Activated gamma-delta T cell (primary cell): Measurements from ENCODE around the gene AMER1.

Experiments used
- DNase-seq: peaks from one replicate; lab custom pipeline; 2025; lab: John Stamatoyannopoulos, UW

AMER1 gene

DNA sequence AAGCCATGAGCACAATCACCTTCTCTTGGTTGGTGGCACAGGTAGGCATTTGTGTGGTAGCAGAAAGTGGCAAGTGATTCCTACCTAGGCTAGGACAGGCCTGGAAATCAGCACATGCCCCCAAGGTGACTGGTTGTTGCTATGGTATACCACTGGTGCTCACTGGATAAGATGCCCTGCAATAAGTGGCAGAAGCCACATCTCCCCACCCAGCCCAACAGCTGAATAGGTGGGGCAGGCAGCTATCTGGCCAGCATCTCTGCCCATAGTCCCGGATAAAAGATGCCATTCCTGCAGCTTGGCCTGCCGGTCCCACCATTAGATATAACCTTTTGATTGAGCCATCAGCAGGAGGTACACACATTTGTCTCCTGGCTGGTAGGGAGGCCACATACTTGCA, 21.1 kb downstream of the AMER1 start:
- DNase-seq, result no peak

DNA sequence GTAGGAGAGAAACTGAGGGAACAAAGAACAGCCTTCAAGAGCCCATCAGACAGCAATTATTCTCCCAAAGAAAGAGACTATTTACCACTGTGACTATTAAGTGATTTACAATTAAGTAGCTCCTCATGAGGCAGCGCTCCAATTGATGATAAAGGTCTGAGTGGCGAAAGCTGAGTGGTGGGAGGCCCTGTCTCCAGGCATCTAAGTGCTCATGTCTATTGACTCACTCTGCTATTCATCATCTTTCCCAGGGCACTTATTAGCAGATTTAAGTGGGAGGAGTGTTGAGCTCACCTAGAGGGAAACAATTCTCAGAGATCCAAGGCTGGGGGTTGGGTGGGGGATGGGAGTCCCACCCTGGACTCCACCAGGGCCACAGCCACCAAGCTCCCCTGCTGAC, 23.3 kb downstream of the AMER1 start:
- DNase-seq, result no peak

DNA sequence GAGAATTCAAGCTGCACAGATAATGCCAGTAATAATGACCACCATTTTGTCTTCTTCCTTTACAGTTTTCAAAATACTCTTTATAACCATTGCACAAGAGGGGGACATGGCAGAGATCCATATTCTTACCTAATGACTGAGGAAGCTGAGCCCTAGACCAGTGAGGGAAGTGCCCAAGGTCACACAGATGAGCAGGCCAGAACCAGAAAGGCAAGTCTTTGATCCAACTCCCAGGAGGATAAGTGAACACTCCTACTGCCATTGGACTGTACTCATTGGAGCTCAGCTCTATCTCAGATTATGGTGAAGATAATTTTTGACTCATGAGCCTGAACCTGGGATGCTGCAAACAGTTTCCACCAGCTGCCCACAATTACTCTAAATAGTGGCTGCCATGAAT, 28.6 kb downstream of the AMER1 start:
- DNase-seq, result no peak

DNA sequence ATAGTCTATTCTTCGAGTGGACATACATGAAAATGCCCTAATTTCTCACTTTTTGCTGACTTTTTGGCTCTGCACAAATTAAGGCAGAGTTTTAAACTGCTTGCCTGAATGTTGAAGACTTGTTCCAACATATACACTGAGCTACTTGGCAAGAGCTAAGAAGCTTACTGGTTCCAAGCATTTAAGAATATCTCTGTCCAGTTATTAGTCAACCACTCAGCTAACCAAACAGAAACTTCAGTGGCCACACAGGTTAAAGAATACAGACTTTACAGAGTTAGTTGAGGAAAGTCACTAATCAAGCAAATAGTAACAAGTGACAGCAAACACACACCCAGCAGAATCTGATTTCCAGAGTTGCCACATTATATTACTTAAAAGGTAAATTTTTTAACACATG, 35.5 kb downstream of the AMER1 start:
- DNase-seq, result no peak

DNA sequence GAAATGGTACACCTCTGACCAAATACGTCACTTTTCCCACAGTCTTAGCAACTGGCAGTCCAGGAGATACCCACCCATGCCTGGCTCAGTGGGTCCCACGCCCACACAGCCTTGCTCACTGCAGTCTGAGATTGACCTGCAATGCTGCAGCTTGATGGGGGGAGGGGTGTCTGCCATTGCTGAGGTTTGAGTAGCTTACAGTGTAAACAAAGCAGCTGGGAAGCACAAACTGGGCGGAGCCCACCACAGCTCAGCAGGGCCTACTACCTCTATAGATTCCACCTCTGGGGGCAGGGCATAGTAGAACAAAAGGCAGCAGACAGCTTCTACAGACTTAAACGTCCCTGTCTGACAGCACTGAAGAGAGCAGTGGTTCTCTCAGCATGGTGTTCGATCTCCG, 52.7 kb downstream of the AMER1 start:
- DNase-seq, result no peak

DNA sequence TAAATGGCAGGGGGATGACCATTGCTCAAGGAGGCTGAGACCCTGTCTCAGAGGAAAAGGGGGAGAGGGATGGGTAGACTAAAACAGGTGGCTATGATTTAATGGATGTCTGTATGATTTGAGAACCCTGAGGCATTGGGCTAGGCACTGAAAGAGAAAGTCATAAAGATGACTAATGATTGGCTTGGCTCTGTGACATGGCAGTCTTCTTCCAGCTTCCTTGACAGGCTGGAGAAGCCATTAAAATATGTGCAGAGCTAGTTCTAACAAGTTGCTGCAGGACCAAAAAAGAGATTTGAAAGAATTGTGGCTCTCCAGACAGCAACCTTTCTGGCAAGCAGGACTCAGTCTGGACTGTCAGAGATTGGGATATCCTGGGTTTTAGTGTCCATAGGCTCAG, 53.6 kb downstream of the AMER1 start:
- no peak for DNase-seq

DNA sequence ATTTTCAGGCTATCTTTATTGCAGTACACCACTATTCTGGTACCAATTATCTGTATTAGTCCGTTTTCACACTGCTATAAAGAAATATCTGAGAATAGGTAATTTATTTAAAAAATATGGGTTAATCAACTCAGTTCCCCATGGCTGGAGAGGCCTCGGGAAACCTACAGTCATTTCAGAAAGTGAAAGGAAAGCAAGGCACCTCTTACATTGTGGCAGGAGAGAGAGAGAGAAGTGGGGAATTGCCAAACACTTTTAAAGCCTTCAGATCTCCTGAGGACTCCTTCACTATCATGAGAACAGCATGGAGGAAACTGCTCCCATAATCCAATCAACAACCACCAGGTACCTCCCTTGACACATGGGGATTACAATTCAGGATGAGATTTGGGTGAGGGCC, 54.7 kb downstream of the AMER1 start:
- no peak for DNase-seq
